NCI-H1105 treated with DMSO at 0.1 percent for 48 hours (cell line): ENCODE results near the gene MRPL41.
"Not testable (repeated sequence)": the region's sequence is repeated elsewhere in the genome, so short reads cannot be mapped to it uniquely, and the experiment has no call there.

Experiments
- DNase-seq: peaks from one replicate; lab custom pipeline; 2025; lab: John Stamatoyannopoulos, UW

Gene MRPL41

GRCh38 chr9:137522746-137523455, 28.8 kb upstream of the MRPL41 start:
- no peak for DNase-seq

- no peak for DNase-seq
These were observed 27.3 kb upstream of the MRPL41 start for GRCh38 chr9:137524161-137524980.

- DNase-seq = no peak
These were observed 26.7 kb upstream of the MRPL41 start for GRCh38 chr9:137524981-137525317.

GRCh38 chr9:137530331-137530730, 21.3 kb upstream of the MRPL41 start:
- no peak for DNase-seq

- DNase-seq = no peak
These were observed 20.4 kb upstream of the MRPL41 start for GRCh38 chr9:137531099-137531765.

- not testable (repeated sequence) for DNase-seq
These were observed 18.7 kb upstream of the MRPL41 start for GRCh38 chr9:137532891-137533468.

GRCh38 chr9:137534256-137535119, 17.2 kb upstream of the MRPL41 start:
- DNase-seq = peak; percentile 45

GRCh38 chr9:137535120-137535428, 16.6 kb upstream of the MRPL41 start:
- DNase-seq = no peak

GRCh38 chr9:137536594-137537131, 15.0 kb upstream of the MRPL41 start:
- not testable (repeated sequence) for DNase-seq

GRCh38 chr9:137538058-137538457, 13.6 kb upstream of the MRPL41 start:
- DNase-seq = no peak

- no peak for DNase-seq
These were observed 11.1 kb upstream of the MRPL41 start for GRCh38 chr9:137540536-137540935.

GRCh38 chr9:137542486-137542885, 9.2 kb upstream of the MRPL41 start:
- DNase-seq = no peak

- no peak for DNase-seq
These were observed 8.3 kb upstream of the MRPL41 start for GRCh38 chr9:137543237-137543963.

GRCh38 chr9:137544176-137544760, 7.4 kb upstream of the MRPL41 start:
- DNase-seq = no peak

- no peak for DNase-seq
These were observed 6.6 kb upstream of the MRPL41 start for GRCh38 chr9:137545123-137545522.

GRCh38 chr9:137547687-137548543, 3.8 kb upstream of the MRPL41 start:
- no peak for DNase-seq

- peak; percentile 78 for DNase-seq
These were observed 1.5 kb upstream of the MRPL41 start, which contains the start of gene PNPLA7 for GRCh38 chr9:137550231-137550621. Gene PNPLA7 (minus strand): TSS chr9:137550402. CDS start chr9:137550197, 205 bp downstream.

- not testable (repeated sequence) for DNase-seq
These were observed 768 bp upstream of the MRPL41 start for GRCh38 chr9:137550958-137551263.

GRCh38 chr9:137552022-137552768, 516 bp downstream of the MRPL41 start:
- peak; percentile 11 for DNase-seq
